Activated T-cell treated with anti-CD3 and anti-CD28 coated beads, Interleukin-2, amount 50 U/mL, for 1 hour (primary cell): ENCODE results near the gene NLGN3.

Source experiments
- DNase-seq: peaks from one replicate; pipeline ENCODE4 v3.0.0-alpha.2; 2020

Gene NLGN3

DNA sequence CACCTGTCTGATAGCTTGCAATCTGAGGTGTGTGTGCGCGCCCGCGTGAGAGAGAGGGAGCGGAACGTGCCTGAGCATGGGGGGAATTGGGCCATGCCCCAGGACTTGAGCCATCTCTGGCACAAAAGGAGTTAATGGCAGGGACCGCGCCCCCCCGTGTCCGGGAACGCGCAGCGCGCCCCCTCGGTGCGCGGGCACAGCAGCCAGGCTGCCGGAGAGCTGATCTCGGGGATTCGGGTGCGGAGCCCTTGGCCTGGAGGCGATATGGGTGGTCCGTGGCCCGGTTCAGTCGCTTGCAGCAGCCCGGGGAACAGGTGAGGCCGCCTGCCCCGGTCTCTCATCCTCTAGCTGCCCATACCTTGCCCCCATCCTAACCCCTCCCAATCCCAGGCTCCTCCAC is at the start of gene NLGN3:
Gene NLGN3, plus strand, starts transcription at position 191 of the 400 bp plus-strand sequence. CDS start 2,909 bp downstream, outside the sequence.
- no peak for DNase-seq

DNA sequence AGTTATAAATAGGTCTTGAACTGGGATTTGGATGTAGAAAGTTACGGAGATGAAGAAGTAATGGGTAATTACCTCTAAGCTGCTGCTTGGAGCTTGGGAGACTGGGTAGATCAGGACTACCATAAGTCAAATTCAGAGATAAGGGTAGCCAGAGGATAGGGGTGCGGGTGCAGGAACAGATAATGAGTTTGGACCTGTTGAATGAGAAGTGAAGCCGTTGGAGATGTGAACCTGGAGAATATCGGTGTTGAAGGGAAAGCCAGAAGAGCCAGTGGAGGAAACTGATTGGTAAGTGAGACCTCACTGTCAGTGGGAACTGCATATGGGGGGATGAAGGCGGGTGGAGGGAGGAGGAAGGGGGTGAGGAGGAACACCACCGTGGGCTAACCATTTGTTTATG is 49.6 kb upstream of the NLGN3 start:
- DNase-seq = no peak

DNA sequence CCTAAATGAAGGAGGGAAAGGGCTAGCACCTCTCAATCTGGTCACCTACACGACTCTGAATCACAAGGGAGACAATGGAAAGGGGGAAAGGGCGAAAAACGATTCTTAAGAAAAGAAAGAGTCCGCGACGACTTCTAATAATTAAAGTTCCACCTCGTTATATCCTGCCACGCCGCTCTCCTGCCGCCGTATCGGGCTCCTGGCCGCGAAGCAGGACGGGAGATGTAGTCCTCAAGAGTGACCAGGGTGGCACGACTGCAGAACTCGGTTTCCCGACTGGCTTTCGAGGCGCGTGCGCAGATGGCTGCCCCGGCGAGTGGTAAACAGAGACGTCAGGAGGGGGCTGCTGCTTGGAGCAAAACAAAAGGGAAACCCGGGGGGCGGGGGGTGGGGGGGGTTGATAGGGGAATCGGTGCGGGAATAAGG is 49.1 kb upstream of the NLGN3 start, which contains the start of gene FOXO4:
Gene FOXO4, plus strand, starts transcription at position 297 of the 426 bp plus-strand sequence. CDS start 678 bp downstream, outside the sequence.
- peak; percentile 86 for DNase-seq

DNA sequence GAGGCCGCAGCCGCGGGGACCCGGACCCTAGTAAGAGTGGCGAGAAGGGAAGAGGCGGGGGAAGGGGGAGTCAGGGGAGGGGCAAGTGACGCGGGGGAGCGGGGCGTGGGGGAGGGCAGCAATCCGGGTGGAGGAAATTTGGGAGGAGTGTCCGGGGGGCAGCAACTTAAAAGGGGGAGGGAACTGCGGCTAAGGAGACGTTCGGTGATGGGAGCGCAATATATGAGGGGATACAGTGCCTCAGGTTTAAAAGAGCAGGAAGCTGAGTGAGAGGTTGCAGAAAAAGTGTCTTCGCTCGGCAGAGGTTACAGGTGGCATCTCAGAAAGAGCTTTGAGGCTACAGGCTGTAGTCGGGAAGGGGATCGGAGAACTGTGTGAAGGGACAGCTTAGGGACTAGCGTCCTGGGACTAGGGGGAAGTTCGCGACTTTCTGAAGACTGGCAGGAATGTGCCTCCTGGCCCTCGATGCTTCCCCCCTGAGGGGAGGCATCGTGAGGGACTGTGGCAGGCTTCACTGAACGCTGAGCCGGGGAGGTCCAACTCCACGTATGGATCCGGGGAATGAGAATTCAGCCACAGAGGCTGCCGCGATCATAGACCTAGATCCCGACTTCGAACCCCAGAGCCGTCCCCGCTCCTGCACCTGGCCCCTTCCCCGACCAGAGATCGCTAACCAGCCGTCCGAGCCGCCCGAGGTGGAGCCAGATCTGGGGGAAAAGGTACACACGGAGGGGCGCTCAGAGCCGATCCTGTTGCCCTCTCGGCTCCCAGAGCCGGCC is 48.5 kb upstream of the NLGN3 start:
- DNase-seq = no peak

DNA sequence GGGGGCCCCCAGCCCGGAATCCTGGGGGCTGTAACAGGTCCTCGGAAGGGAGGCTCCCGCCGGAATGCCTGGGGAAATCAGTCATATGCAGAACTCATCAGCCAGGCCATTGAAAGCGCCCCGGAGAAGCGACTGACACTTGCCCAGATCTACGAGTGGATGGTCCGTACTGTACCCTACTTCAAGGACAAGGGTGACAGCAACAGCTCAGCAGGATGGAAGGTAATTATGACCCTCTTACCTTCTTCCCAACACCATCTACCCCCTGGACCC is 47.9 kb upstream of the NLGN3 start:
- DNase-seq = no peak

DNA sequence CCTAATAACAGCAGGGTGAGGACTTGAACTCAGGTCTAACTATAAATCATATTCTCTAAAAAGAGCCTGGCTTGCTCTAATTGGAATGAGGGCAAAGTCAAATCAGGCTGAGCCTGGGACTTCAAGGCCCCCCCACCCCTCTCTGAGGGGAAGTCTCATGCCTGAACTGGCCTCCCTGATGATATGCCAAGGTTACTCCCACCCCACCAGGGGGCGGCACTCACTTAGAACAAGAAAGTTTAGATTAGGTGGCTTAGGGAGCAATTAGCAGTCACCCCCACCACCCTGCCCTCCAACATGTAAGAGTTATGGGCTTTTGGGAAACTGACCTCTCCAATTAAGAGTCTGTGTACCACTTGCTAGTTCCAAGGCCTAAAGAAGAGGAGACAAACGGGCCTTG is 46.3 kb upstream of the NLGN3 start:
- DNase-seq = peak; percentile 78

- DNase-seq = no peak
Observed at GRCh38 chrX:71098951-71099506, 45.6 kb upstream of the NLGN3 start.

DNA sequence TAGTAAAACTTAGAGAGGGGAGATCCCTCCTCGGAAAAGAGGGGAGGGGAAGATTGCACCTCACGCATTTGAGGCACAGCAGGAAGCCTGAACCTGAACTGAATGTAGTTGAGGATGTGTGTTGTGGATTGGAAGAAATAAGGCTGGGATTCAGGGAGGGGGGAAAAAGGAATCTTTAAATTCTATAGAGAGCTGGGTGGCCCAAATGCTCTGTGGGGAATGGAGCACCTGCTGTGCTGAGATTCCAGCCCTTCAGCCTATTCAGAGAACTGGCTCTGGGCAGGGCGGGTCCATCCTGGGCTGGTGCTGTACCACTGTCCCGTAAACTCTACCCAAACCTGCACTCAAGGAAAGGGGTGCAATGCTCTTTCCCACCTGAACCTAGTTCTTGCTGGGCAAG is 44.9 kb upstream of the NLGN3 start:
- no peak for DNase-seq

GRCh38 chrX:71100581-71101505 is 43.8 kb upstream of the NLGN3 start:
- no peak for DNase-seq

DNA sequence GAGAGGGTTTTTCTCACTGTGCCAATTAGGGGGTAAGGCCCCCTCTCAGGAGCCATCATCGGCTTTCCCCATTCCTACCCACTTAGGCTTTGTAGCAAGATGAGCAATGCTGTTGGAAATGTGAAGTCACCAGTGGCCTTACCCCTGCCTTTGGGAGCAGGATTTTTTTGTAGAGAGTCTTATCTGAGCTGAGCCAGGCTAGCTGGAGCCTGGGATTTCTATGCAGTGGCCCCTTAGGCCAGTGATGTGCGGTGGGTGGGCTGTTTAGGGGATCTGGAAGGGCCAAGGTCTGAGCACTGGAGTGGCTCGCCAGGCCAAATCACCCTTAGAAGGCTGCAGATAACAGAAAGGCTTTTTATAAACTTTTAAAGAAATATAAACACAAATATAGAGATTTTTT is 42.3 kb upstream of the NLGN3 start:
- DNase-seq = no peak

DNA sequence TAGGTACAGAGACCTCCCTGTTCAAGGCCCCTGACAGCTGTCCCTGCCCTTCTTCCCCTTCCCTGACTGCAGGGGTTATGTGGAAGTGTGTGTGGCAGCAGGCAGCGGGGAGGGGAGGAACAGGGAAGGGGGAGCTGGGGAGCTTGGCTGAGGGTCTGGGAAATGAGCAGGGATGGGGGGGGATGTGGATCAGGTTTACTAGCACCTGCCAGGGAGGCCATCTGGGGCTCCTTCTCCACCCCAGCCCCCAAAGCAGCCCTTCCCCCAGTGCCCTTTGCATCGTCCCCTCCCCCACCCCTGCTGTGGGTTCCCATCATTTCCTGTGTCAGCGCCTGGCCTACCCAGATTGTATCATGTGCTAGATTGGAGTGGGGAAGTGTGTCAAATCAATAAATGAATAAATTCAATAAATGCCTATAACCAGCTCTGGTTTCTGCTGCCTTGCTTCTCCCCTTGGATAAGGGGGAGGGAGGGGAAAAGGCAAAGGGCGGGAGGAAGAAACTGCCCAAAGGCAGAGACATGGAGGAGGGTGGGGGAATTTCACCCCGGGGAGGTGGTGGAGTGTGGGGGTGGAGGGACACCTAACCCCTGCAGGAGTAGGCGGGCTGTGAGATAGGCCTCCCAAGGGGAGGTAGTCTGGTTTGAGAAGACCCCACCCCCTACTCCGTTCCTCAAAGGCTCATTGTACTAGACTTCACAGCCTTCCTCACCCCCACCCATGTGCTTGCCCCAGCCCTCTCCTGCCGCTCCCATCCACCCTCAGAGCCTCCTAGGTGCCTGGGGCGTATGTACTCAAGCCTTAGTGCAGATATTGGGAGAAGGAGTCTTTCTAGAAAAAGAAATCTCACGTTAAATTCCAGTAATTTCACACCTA is 41.3 kb upstream of the NLGN3 start:
- DNase-seq = peak; percentile 52

- DNase-seq = no peak
Observed at GRCh38 chrX:71105628-71106027, 39.0 kb upstream of the NLGN3 start.

- DNase-seq = no peak
Observed at GRCh38 chrX:71106427-71106826, 38.2 kb upstream of the NLGN3 start, which contains the start of gene CXorf65. CXorf65 (minus strand) TSS chrX:71106740; CDS start chrX:71106556, 184 bp downstream.

- DNase-seq = no peak
Observed at GRCh38 chrX:71107245-71107644, 37.4 kb upstream of the NLGN3 start.

DNA sequence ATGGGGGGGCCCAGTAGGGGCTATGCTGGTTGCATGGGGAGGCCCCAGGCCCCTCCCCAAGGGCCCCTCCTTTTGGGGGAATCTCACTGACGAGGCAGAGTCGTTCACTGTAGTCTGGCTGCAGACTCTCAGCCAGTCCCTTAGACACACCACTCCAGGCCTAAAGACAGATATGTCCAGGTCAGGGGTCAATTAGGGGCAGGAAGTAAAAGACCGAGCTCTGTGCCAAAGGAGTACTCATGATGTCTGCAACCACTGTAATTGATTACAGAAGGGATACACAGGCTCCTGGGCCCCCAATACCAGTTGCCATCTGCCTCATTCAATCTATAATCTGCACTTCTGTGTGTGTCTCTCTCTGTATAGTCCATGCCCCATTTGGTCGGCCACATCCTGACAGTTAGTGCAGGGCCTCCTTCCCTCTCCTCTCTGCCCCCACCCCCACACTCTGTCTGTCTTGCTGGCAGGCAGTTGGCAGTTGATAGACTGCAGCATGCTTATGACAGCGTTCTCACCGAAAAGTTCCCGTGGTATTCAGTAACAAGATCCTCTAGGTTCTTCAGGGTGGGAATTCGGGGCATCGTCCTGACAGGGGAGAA is 36.8 kb upstream of the NLGN3 start:
- DNase-seq = no peak

- DNase-seq = no peak
Observed at GRCh38 chrX:71109051-71109450, 35.6 kb upstream of the NLGN3 start.

GRCh38 chrX:71111141-71111843 is 33.3 kb upstream of the NLGN3 start, which contains the start of gene IL2RG:
IL2RG (minus strand) TSS chrX:71111577; CDS start chrX:71111539, 38 bp downstream.
- peak; percentile 67 for DNase-seq

- DNase-seq = peak; percentile 51
Observed at GRCh38 chrX:71111921-71112431, 32.7 kb upstream of the NLGN3 start.

- DNase-seq = no peak
Observed at GRCh38 chrX:71117358-71117757, 27.3 kb upstream of the NLGN3 start.

DNA sequence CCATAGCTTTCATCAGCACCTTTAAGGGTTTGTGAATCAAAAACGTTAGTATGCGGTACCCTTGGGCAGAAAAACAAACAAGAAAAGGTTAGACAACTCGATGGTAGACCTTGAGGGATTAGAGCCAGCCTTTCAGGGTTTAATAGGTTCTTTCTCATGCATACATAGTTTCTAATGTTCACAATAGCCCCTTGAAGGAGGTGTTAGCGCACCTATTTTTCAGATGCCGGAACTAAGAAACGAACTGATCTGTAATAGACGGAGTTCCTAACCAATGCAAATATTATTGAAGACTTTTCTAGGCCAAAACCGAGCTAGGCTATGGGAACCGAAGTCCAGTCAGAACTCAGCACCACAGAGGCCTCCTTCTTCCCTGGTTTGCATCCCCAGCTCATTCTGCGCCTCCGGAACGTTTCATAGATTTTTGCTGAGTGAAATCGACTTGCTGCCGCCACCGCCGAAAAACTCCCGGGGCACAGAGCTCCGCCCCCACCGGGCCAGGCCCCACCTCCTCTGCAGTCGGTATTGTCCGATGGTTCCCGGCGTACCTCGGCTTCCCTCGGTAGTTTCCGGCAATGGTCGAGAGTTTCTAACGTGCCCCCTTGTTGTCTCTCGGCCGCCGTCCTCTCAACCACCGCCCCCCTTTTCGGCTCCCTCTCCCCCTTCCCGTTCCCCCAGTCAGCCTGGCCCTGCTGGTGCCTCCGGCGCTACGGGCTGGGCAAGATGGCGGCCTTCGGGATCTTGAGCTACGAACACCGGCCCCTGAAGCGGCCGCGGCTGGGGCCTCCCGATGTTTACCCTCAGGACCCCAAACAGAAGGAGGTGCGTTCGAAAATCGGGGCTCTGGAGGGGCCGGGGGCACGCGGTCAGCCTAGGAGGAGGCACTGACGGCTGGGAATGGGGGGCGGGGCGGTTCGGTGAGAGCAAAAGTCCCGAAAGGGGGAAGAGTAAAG is 26.3 kb upstream of the NLGN3 start, which contains the start of gene MED12:
Gene MED12, plus strand, starts transcription at position 565 of the 953 bp plus-strand sequence. Its CDS starts 159 bp downstream, at position 724.
- DNase-seq = peak; percentile 85
